Astrocyte (in vitro differentiated cells and primary cell): Measurements from ENCODE around the gene NLRP6.

Source experiments
- CTCF ChIP-seq: IDR thresholded peaks from 2 replicates; pipeline ENCODE4 v1.5.1; 2011; ENCODE audit warnings: low read depth, mild to moderate bottlenecking, inconsistent platforms, low read length, moderate library complexity; ENCODE audit not compliant: insufficient read depth
- EZH2 ChIP-seq: IDR thresholded peaks from 2 replicates; pipeline ENCODE4 v1.6.1; 2012; ENCODE audit warnings: mild to moderate bottlenecking, low read length, inconsistent platforms; ENCODE audit not compliant: insufficient read depth

DNA sequence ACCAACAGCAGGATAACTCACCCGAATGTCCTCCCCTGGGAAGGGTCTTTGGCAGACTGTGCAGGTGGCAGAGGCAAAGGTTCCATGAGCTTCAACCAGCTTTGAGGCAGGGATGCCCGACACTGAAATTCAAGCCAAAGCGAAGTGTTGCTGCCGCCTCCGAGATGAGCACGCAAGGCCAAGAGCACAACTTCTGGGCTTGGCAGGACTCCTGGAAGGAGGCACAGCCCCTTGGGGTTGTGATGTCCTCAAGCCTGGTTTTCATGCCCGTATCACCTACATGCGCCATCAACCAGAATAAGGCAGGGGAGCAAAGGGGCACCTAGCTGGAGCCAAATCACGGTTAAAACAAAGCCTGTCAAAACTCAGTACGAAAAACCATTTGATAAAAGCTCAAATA is 47.8 kb upstream of the NLRP6 start:
- TF ChIP-seq CTCF, result no peak
- TF ChIP-seq EZH2, result no peak
